K562 (cell line): ENCODE data around the gene PPP1R10. TPM values are rescaled to one million over a fixed set of nuclear protein-coding genes. Genes with fewer than 3 reads are reported as not detected.

Source experiments
- HDAC8 ChIP-seq: fragments of 450-650 bp; IDR thresholded peaks from 2 replicates; pipeline ENCODE4 v1.6.1; 2016; ENCODE audit warnings: mild to moderate bottlenecking, missing genetic modification characterization, moderate library complexity, missing compliant biosample characterization
- MAZ ChIP-seq, 2 experiments: fragments of 450-650 bp in 1 of 2; sonication (generic) in 1 of 2; formaldehyde crosslinking; IDR thresholded peaks in 1 of 2; conservative IDR thresholded peaks in 1 of 2; 2 replicates each; pipeline versions ENCODE4 v1.4.0 to v1.5.0; 2020; ENCODE audit warnings: mild to moderate bottlenecking in 1 of 2, missing genetic modification reagents in 1 of 2
- MLLT1 ChIP-seq, 2 experiments: fragments of 450-650 bp; IDR thresholded peaks; 2 replicates each; pipeline ENCODE4 v1.6.1; 2016
- PHB2 ChIP-seq: fragments of 450-650 bp; IDR thresholded peaks from 2 replicates; pipeline ENCODE4 v1.6.1; 2017; ENCODE audit warnings: low read depth
- POLR2H ChIP-seq: IDR thresholded peaks from 2 replicates; pipeline ENCODE4 v1.6.1; 2016; ENCODE audit warnings: missing genetic modification characterization, low read depth, mild to moderate bottlenecking, control low read depth, missing compliant biosample characterization, moderate library complexity
- RNF2 ChIP-seq: sonication (generic); IDR thresholded peaks from 2 replicates; pipeline ENCODE4 v1.6.1; 2016
- TRIM25 ChIP-seq: fragments of 450-650 bp; IDR thresholded peaks from 2 replicates; pipeline ENCODE4 v1.7.0; 2016; ENCODE audit warnings: borderline replicate concordance
- ZBTB40 ChIP-seq, 2 experiments: fragments of 450-650 bp in 1 of 2; sonication (generic) in 1 of 2; formaldehyde crosslinking in 1 of 2; IDR thresholded peaks; 2 replicates each; pipeline versions ENCODE4 v1.7.1 to v1.9.0; 2016 to 2022; ENCODE audit warnings: inconsistent platforms in 1 of 2, mild to moderate bottlenecking in 1 of 2, missing genetic modification reagents in 1 of 2
- ZFP30 ChIP-seq: fragments of 250-450 bp; sonication (Bioruptor Pico); IDR thresholded peaks from 2 replicates; pipeline ENCODE4 v1.8.0; 2022; ENCODE audit warnings: moderate library complexity, mild to moderate bottlenecking, inconsistent platforms, borderline replicate concordance
- ZNF140 ChIP-seq: fragments of 250-450 bp; sonication (Bioruptor Pico); IDR thresholded peaks from 2 replicates; pipeline ENCODE4 v1.8.0; 2021; ENCODE audit warnings: moderate library complexity, mild to moderate bottlenecking, inconsistent platforms
- ZSCAN32 ChIP-seq: fragments of 450-650 bp; formaldehyde crosslinking; IDR thresholded peaks from 2 replicates; pipeline ENCODE4 v1.4.0; 2020; ENCODE audit warnings: mild to moderate bottlenecking, moderate library complexity
- polyA plus RNA-seq, 8 experiments: library from polyadenylated mRNA; depleted of rRNA in 4 of 8; stranded (reverse) in 5 of 8; unstranded in 3 of 8; fragments of >200 nt; fragmentation: Nextera tagmentation in 2 of 8; fragmentation: Illumina TruSeq in 1 of 8; extraction: Ambion mirVana in 2 of 8; extraction: Trizol in 1 of 8; gene quantifications; 2 replicates each; pipeline versions ENCODE4 v1.2.1 to v1.2.3, GENCODE V29; 2011 to 2014; ENCODE audit warnings: inconsistent platforms in 1 of 8, missing spikeins in 1 of 8
- total RNA-seq, 7 experiments: library from RNA; depleted of rRNA in 6 of 7; stranded (reverse); fragments of >200 nt in 6 of 7; fragmentation: Illumina TruSeq in 2 of 7; extraction: Trizol in 2 of 7; gene quantifications; 2 replicates each; pipeline versions ENCODE4 v1.2.1 to v1.2.3, GENCODE V29; 2011 to 2021; ENCODE audit warnings: low replicate concordance in 1 of 7

PPP1R10 gene
- total and polyA plus RNA-seq, 9 of the 15 experiments (the other 6 are each of a cell fraction or from before 2014, with no cell fraction given), result 14.1 to 65.5 (median 32.6) TPM

- TF ChIP-seq ZBTB40 (IDR thresholded peaks at IDR 0.05) (peak; percentile 81), ZBTB40 (CRISPR knock-in tag; IDR thresholded peaks at IDR 0.05) (no peak), TRIM25 (no peak), MLLT1 (IDR thresholded peaks at IDR 0.05) (peak in 1 of 2 experiments; percentile 34; a peak in 2 of 4 replicates), HDAC8 (tag) (no peak), RNF2 (peak; percentile 36; the same call in 1 of the 2 replicates), PHB2 (no peak), POLR2H (tag) (no peak), ZNF140 (CRISPR knock-in tag) (no peak), ZSCAN32 (no peak), ZFP30 (CRISPR knock-in tag) (no peak), MAZ (CRISPR knock-in tag; conservative IDR thresholded peaks at IDR 0.05 in 1 of 2, IDR thresholded peaks at IDR 0.05 in 1 of 2) (peak in 1 of 2 experiments; percentile 62)
Measured at GRCh38 chr6:30617565-30618269, 674 bp upstream of the PPP1R10 start, which contains the start of gene MRPS18B (continued).
